Fibroblast of mammary gland (primary cell): Measurements from ENCODE around the gene GPRIN3.

Source experiments
- DNase-seq: peaks from one replicate; pipeline ENCODE4 v3.0.0-alpha.2; 2010; ENCODE audit warnings: low read depth
- H3K4me3 ChIP-seq: 2 replicates; pipeline ENCODE4 v1.5.1; 2011; ENCODE audit warnings: low read depth, mild to moderate bottlenecking, low read length, moderate library complexity; ENCODE audit not compliant: control insufficient read depth
- TF ChIP-seq, protein P1 (sequence below): conservative IDR thresholded peaks from 2 replicates; pipeline ENCODE4 v1.5.1; 2011; ENCODE audit warnings: low read depth, low read length, inconsistent platforms; ENCODE audit not compliant: control insufficient read depth, insufficient read depth

Gene GPRIN3

DNA sequence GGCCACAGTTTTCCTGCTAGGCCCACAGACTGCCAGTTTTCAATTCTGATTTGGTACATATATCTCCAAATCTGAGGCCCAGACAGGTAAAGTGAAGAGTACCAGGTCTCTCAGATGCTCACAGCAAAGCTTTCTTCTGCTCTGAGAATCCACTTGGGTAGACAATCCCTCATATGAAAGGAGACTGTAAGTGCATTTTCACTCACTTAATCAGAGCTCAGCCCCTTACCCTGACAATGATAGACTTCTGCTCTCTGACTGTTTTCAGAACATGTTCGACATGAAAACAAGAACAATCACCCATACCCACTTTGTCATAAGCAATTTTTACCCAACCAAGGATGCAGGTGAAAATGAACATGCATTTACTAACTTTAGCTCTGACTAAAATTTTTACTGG, 7.1 kb downstream of the GPRIN3 start:
- H3K4me3 ChIP-seq = no peak overlapping the region
- TF ChIP-seq, protein P1, sequence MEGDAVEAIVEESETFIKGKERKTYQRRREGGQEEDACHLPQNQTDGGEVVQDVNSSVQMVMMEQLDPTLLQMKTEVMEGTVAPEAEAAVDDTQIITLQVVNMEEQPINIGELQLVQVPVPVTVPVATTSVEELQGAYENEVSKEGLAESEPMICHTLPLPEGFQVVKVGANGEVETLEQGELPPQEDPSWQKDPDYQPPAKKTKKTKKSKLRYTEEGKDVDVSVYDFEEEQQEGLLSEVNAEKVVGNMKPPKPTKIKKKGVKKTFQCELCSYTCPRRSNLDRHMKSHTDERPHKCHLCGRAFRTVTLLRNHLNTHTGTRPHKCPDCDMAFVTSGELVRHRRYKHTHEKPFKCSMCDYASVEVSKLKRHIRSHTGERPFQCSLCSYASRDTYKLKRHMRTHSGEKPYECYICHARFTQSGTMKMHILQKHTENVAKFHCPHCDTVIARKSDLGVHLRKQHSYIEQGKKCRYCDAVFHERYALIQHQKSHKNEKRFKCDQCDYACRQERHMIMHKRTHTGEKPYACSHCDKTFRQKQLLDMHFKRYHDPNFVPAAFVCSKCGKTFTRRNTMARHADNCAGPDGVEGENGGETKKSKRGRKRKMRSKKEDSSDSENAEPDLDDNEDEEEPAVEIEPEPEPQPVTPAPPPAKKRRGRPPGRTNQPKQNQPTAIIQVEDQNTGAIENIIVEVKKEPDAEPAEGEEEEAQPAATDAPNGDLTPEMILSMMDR = no peak
- no peak for DNase-seq

DNA sequence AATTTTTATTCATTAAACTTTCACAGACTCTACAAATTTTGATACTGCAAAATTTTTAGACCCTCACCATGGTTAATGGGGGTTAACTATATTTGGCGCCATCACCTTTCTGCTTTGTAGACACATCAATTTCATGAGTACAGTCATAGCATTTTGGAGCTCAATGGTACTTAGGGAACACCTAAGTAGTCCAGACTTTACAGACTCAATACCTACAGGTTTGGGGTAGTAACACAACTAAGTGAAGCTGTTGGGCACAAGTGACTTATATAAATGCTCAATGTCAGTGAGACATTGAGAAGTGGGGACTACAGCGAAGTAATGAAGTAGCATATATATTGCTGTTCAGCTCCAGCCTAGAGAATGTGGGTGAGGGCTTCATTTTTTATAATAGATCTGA, 7.5 kb downstream of the GPRIN3 start:
- TF ChIP-seq, protein P1 = no peak
- DNase-seq = no peak
- no peak overlapping the region for H3K4me3 ChIP-seq

DNA sequence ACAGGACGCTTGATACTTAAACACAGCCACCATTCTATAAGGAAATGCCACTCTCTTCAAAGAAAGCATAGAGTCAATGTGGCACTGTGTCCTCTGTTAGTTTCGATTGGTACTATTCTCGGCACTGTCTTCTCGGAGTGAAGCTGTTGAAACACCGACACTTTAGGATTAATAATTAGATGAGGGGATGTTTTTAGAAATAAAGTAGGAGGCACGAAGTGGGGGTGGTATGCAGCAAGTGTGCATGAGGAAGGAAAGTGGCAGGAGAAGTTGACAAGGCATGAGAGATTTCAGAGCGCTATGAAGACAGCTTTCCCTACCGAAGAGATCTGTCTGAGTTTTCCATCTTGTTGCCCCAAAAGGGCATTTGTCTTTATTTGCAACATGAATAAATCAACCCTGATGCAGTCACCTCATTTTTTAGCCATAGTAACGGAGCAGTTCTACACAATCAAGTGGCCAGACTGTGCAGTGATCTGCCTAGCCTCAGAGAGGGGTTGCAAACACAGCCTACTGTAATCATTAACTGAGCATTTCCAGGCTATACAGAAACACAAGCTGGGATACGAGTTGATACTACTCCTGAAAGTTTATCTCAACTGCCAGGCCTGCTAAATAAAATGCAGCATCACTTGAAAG, 8.3 kb downstream of the GPRIN3 start:
- no peak overlapping the region for H3K4me3 ChIP-seq
- TF ChIP-seq, protein P1 = no peak

GRCh38 chr4:89298788-89299152, 8.8 kb downstream of the GPRIN3 start:
- no peak overlapping the region for H3K4me3 ChIP-seq
- TF ChIP-seq, protein P1 = no peak
- DNase-seq = peak; percentile 54

More for the DNA sequence above, 8.3 kb downstream of the GPRIN3 start:
- no peak for DNase-seq

DNA sequence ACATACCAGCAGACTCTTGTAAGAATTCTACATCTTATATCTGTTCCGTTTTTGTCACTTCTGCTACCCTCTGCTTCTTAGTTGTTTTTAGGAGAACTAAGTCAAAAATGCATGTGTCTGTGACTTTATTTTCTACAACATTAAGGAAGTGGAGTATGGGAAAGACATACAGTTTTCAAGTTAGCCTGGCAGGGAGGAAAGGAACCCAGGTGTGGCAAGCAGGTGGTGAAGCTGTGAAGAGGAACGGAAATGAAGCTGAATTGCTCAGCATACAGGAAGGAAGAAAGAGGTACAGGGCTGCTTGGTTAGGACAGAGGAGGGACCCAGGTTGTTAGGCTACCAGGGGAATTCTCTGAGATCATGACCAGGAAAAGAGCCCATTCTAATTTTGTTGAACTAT, 9.4 kb downstream of the GPRIN3 start:
- TF ChIP-seq, protein P1 = no peak
- H3K4me3 ChIP-seq = no peak overlapping the region
- no peak for DNase-seq

DNA sequence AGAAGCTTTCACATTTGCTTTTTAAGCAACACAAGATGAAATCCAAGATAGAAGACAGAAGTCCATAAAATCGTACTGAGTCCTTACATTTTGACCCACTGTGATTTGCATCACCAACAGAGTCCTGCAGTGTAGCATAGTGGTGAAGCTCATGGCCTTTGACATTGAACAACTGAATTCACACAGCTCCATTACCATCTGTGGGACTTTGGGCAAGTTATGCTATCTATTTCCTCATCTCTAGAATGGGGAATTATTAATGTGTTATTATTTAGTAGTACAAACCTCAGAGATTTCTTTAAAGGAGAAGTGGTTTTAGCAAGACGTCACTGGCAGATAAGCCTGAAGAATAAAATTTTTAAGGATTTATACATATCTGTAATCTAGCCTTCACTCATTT, 10.7 kb downstream of the GPRIN3 start:
- no peak for DNase-seq
- H3K4me3 ChIP-seq = no peak overlapping the region
- TF ChIP-seq, protein P1 = no peak

- TF ChIP-seq, protein P1 = no peak
- no peak overlapping the region for H3K4me3 ChIP-seq
- no peak for DNase-seq
Observed at GRCh38 chr4:89296399-89296798, 11.2 kb downstream of the GPRIN3 start.
